ENCODE measurements around the gene FSTL4.

The FSTL4 gene
- 0 to 0.95 (median 0.27) reads per million in 4 donors for total RNA-seq

GRCh38 chr5:133612249-133612860 is at the start of gene FSTL4:
Gene FSTL4 (minus strand): TSS chr5:133612541.
- DNase-seq: peak in 3 of 5 donors; percentile 4 to 19 (median 17)

GRCh38 chr5:133661389-133661788 is 49.0 kb upstream of the FSTL4 start:
- DNase-seq: no peak

GRCh38 chr5:133658327-133658726 is 46.0 kb upstream of the FSTL4 start:
- no peak for DNase-seq

GRCh38 chr5:133657036-133657435 is 44.7 kb upstream of the FSTL4 start:
- DNase-seq: no peak

- no peak for DNase-seq
Observed at GRCh38 chr5:133655966-133656365, 43.6 kb upstream of the FSTL4 start.

GRCh38 chr5:133653760-133654049 is 41.4 kb upstream of the FSTL4 start:
- DNase-seq: no peak

GRCh38 chr5:133652951-133653759 is 40.8 kb upstream of the FSTL4 start:
- DNase-seq: no peak

- no peak for DNase-seq
Observed at GRCh38 chr5:133644000-133644865, 31.9 kb upstream of the FSTL4 start.

GRCh38 chr5:133643365-133643764 is 31.0 kb upstream of the FSTL4 start:
- DNase-seq: no peak

- no peak for DNase-seq
Observed at GRCh38 chr5:133642153-133642722, 29.9 kb upstream of the FSTL4 start.

- no peak for DNase-seq
Observed at GRCh38 chr5:133641683-133642082, 29.3 kb upstream of the FSTL4 start.

GRCh38 chr5:133639850-133640528 is 27.6 kb upstream of the FSTL4 start:
- DNase-seq: no peak

- no peak for DNase-seq
Observed at GRCh38 chr5:133638436-133638835, 26.1 kb upstream of the FSTL4 start.

GRCh38 chr5:133637206-133637605 is 24.9 kb upstream of the FSTL4 start:
- no peak for DNase-seq

- no peak for DNase-seq
Observed at GRCh38 chr5:133635051-133635450, 22.7 kb upstream of the FSTL4 start.

GRCh38 chr5:133627180-133627579 is 14.8 kb upstream of the FSTL4 start:
- no peak for DNase-seq

- DNase-seq: no peak
Observed at GRCh38 chr5:133624316-133624715, 12.0 kb upstream of the FSTL4 start.

GRCh38 chr5:133618141-133618540 is 5.8 kb upstream of the FSTL4 start:
- no peak for DNase-seq

GRCh38 chr5:133613743-133614142 is 1.4 kb upstream of the FSTL4 start:
- no peak for DNase-seq

- DNase-seq: no peak
Observed at GRCh38 chr5:133613184-133613583, 843 bp upstream of the FSTL4 start.

- no peak for DNase-seq
Observed at GRCh38 chr5:133611357-133612248, 738 bp downstream of the FSTL4 start.

All from T-helper 1 cell (primary cell).